Adrenal gland (tissue), 5 donors: ENCODE measurements around the gene NXPH3.
"Not testable (repeated sequence)": the region's sequence is repeated elsewhere in the genome, so short reads cannot be mapped to it uniquely, and the experiment has no call there.

Experiments
- POLR2A ChIP-seq, 2 donors: fragments of 450-650 bp; IDR thresholded peaks; one replicate each; pipeline ENCODE4 v1.6.1; 2017; ENCODE audit warnings: antibody characterized with exemption in 2 of 2, mild to moderate bottlenecking in 2 of 2, moderate library complexity in 1 of 2
- TF ChIP-seq, protein P1 (sequence below), 6 experiments: fragments of 450-650 bp in 4 of 6; fragments of 200-600 bp in 2 of 6; sonication (generic) in 1 of 6; IDR thresholded peaks; 1 replicate in 5 of 6; 2 replicates in 1 of 6; pipeline versions ENCODE4 v1.5.1 to v1.8.0; 2016 to 2021; ENCODE audit warnings: antibody characterized with exemption in 6 of 6, mild to moderate bottlenecking in 2 of 6, moderate library complexity in 1 of 6
- donor health status: DM: no; HTN: no; CAD: no.

DNA sequence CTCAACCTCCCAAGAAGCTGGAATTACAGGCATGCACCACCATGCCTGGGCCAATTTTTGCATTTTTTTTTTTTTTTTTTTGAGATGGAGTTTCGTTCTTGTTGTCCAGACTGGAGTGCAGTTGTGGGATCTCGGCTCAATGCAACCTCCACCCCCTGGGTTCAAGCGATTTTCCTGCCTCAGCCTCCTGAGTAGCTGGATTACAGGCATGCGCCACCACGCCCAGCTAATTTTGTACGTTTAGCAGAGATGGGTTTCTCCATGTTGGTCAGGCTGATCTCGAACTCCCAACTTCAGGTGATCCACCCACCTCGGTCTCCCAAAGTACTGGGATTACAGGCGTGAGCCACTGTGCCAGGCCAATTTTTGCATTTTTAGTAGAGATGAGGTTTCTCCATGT, 24.9 kb upstream of the NXPH3 start:
- TF ChIP-seq, protein P1, sequence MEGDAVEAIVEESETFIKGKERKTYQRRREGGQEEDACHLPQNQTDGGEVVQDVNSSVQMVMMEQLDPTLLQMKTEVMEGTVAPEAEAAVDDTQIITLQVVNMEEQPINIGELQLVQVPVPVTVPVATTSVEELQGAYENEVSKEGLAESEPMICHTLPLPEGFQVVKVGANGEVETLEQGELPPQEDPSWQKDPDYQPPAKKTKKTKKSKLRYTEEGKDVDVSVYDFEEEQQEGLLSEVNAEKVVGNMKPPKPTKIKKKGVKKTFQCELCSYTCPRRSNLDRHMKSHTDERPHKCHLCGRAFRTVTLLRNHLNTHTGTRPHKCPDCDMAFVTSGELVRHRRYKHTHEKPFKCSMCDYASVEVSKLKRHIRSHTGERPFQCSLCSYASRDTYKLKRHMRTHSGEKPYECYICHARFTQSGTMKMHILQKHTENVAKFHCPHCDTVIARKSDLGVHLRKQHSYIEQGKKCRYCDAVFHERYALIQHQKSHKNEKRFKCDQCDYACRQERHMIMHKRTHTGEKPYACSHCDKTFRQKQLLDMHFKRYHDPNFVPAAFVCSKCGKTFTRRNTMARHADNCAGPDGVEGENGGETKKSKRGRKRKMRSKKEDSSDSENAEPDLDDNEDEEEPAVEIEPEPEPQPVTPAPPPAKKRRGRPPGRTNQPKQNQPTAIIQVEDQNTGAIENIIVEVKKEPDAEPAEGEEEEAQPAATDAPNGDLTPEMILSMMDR (IDR thresholded peaks at IDR 0.05) = not testable (repeated sequence)
- not testable (repeated sequence) for TF ChIP-seq POLR2A (IDR thresholded peaks at IDR 0.05)
